IMR-90 (cell line): Measurements from ENCODE around the gene PIP5K1B. TPM values are rescaled to one million over a fixed set of nuclear protein-coding genes. Genes with fewer than 3 reads are reported as not detected.

Source experiments
- ATAC-seq: fragments of 200-7000 bp; cut with Tn5 transposase; 2 replicates; pipeline ENCODE4 v1.9.1; 2020; ENCODE audit warnings: low read depth, mild to moderate bottlenecking, moderate library complexity
- BruUV-seq: library from RNA; stranded (reverse); fragments of 400-500 nt; replicated peaks from 2 replicates; lab custom pipeline; 2021; lab: Mats Ljungman, UMichigan
- CTCF ChIA-PET: fragments of 300-600 bp; formaldehyde crosslinking; extraction: SDS; loops from one replicate; lab custom pipeline; 2021; ENCODE audit warnings: antibody characterized with exemption; lab: Yijun Ruan, JAX
- POLR2A ChIA-PET: fragments of 300-600 bp; sonication (Branson Sonifier 250); formaldehyde crosslinking; loops from one replicate; lab custom pipeline; 2022; ENCODE audit warnings: antibody characterized with exemption; ENCODE audit not compliant: unreplicated experiment; lab: Charles Lee
- DNase-seq: peaks from one replicate; pipeline ENCODE4 v3.0.0; 2013
- H2AFZ ChIP-seq: replicated peaks from 2 replicates; pipeline ENCODE3; 2013; ENCODE audit warnings: low read length, mild to moderate bottlenecking; ENCODE audit not compliant: poor library complexity
- H2AK5ac ChIP-seq: 2 replicates; pipeline ENCODE4 v1.6.1; 2013; ENCODE audit warnings: low read depth, low read length, inconsistent platforms
- H2AK9ac ChIP-seq: replicated peaks from 2 replicates; pipeline ENCODE3; 2013; ENCODE audit warnings: mild to moderate bottlenecking, low read depth, low read length, moderate library complexity; ENCODE audit not compliant: poor library complexity
- H2BK120ac ChIP-seq: 2 replicates; pipeline ENCODE4 v1.6.1; 2013; ENCODE audit warnings: low read depth, low read length, inconsistent platforms
- H2BK15ac ChIP-seq: 3 replicates; pipeline ENCODE4 v1.6.1; 2013; ENCODE audit warnings: low read depth, low read length, inconsistent platforms
- H2BK20ac ChIP-seq: 2 replicates; pipeline ENCODE4 v1.6.1; 2013; ENCODE audit warnings: low read depth, mild to moderate bottlenecking, inconsistent platforms, low read length, moderate library complexity
- H2BK5ac ChIP-seq: 2 replicates; pipeline ENCODE4 v1.6.1; 2013; ENCODE audit warnings: mild to moderate bottlenecking, low read depth, low read length, inconsistent platforms; ENCODE audit not compliant: poor library complexity, severe bottlenecking
- H3K14ac ChIP-seq: replicated peaks from 2 replicates; pipeline ENCODE4 v1.6.1; 2013; ENCODE audit warnings: low read depth, low read length, inconsistent platforms
- H3K18ac ChIP-seq: 2 replicates; pipeline ENCODE4 v1.6.1; 2013; ENCODE audit warnings: low read depth, low read length, control low read depth
- H3K23ac ChIP-seq: 2 replicates; pipeline ENCODE4 v1.6.1; 2013; ENCODE audit warnings: low read depth, low read length, inconsistent platforms
- H3K27ac ChIP-seq: 2 replicates; pipeline ENCODE4 v1.5.1; 2013; ENCODE audit warnings: mild to moderate bottlenecking, control low read depth, low read length; ENCODE audit not compliant: insufficient read depth
- H3K27me3 ChIP-seq: 2 replicates; pipeline ENCODE4 v1.6.1; 2013; ENCODE audit warnings: low read length; ENCODE audit not compliant: control insufficient read depth, insufficient read depth
- H3K36me3 ChIP-seq: 2 replicates; pipeline ENCODE4 v1.6.1; 2013; ENCODE audit warnings: low read length, mixed read lengths; ENCODE audit not compliant: control insufficient read depth, insufficient read depth
- H3K4ac ChIP-seq: 2 replicates; pipeline ENCODE4 v1.6.1; 2013; ENCODE audit warnings: low read depth, low read length, inconsistent platforms
- H3K4me1 ChIP-seq: 2 replicates; pipeline ENCODE4 v1.6.1; 2013; ENCODE audit warnings: low read length, mixed read lengths; ENCODE audit not compliant: control insufficient read depth, insufficient read depth
- H3K4me2 ChIP-seq: 2 replicates; pipeline ENCODE4 v1.6.1; 2013; ENCODE audit warnings: low read depth, mild to moderate bottlenecking, control low read depth, low read length, moderate library complexity
- H3K4me3 ChIP-seq: 2 replicates; pipeline ENCODE4 v1.5.1; 2013; ENCODE audit warnings: low read depth, mild to moderate bottlenecking, control low read depth, low read length, moderate library complexity; ENCODE audit not compliant: insufficient read depth
- H3K56ac ChIP-seq: 2 replicates; pipeline ENCODE4 v1.6.1; 2013; ENCODE audit warnings: low read length, inconsistent platforms; ENCODE audit not compliant: insufficient read depth; ENCODE audit errors: extremely low read depth
- H3K79me1 ChIP-seq, 2 experiments: 2 replicates each; pipeline ENCODE4 v1.6.1; 2013; ENCODE audit warnings: low read length in 2 of 2, inconsistent platforms in 1 of 2, low read depth in 1 of 2
- H3K9ac ChIP-seq: 2 replicates; pipeline ENCODE4 v1.6.1; 2013; ENCODE audit warnings: low read depth, low read length, control low read depth
- H3K9me1 ChIP-seq: 2 replicates; pipeline ENCODE4 v1.6.1; 2013; ENCODE audit warnings: low read length, inconsistent platforms; ENCODE audit not compliant: insufficient read depth
- H3K9me3 ChIP-seq: 2 replicates; pipeline ENCODE4 v1.6.1; 2013; ENCODE audit warnings: low read length; ENCODE audit not compliant: control insufficient read depth, insufficient read depth
- H4K20me1 ChIP-seq: 2 replicates; pipeline ENCODE4 v1.6.1; 2013; ENCODE audit warnings: low read length, inconsistent platforms; ENCODE audit not compliant: insufficient read depth
- H4K5ac ChIP-seq: 2 replicates; pipeline ENCODE4 v1.6.1; 2013; ENCODE audit warnings: mild to moderate bottlenecking, low read depth, low read length, control low read depth
- H4K8ac ChIP-seq, 2 experiments: 2 replicates each; pipeline ENCODE4 v1.6.1; 2013; ENCODE audit warnings: low read depth in 2 of 2, low read length in 2 of 2, control low read depth in 1 of 2, inconsistent platforms in 1 of 2
- H4K91ac ChIP-seq: 2 replicates; pipeline ENCODE4 v1.6.1; 2013; ENCODE audit warnings: low read depth, low read length, inconsistent platforms; ENCODE audit not compliant: insufficient read depth
- CTCF ChIP-seq: conservative IDR thresholded peaks from 2 replicates; pipeline ENCODE4 v1.5.1; 2012; ENCODE audit warnings: mild to moderate bottlenecking, low read depth, low read length, improper control_type of control experiment
- ELK1 ChIP-seq: fragments of 150-350 bp; IDR thresholded peaks from 2 replicates; pipeline ENCODE4 v1.6.1; 2016; ENCODE audit warnings: low read depth, mild to moderate bottlenecking, low read length, moderate library complexity, borderline replicate concordance
- MAFK ChIP-seq: IDR thresholded peaks from 2 replicates; pipeline ENCODE4 v1.6.1; 2012; ENCODE audit warnings: low read depth, low read length, improper control_type of control experiment
- WGBS, 2 experiments: methylation state at CpG; one replicate each; pipeline versions ENCODE4 v1.1.5 to v1.1.7; 2013; ENCODE audit warnings: missing lambda C conversion rate in 2 of 2; ENCODE audit not compliant: insufficient read length in 1 of 2; ENCODE audit errors: extremely low coverage in 2 of 2; 5-methylcytosine and 5-hydroxymethylcytosine counted together
- dilution Hi-C: fragments of 300-500 bp; cut with HindIII; formaldehyde crosslinking; loops from one replicate; pipeline ENCODE4 v1.14.3; 2018; ENCODE audit warnings: low sequenced_read_pairs; ENCODE audit not compliant: unreplicated experiment
- in situ Hi-C: fragments of 300-500 bp; cut with MboI; formaldehyde crosslinking; loops from 3 replicates; pipeline ENCODE4 v1.14.3; 2019; ENCODE audit warnings: low sequenced_read_pairs, inconsistent platforms, mixed read lengths
- intact Hi-C: fragments of 100-400 bp; cut with micrococcal nuclease; formaldehyde crosslinking; loops from 2 replicates; pipeline ENCODE4 v1.10.0; 2022
- polyA plus RNA-seq, 3 experiments: library from polyadenylated mRNA; depleted of rRNA; stranded (reverse); fragments of >200 nt; gene quantifications; 2 replicates each; pipeline ENCODE4 v1.2.3, GENCODE V29; 2012; ENCODE audit warnings: low replicate concordance in 1 of 3
- total RNA-seq: library from RNA; depleted of rRNA; stranded (reverse); fragments of >200 nt; gene quantifications from 2 replicates; pipeline ENCODE4 v1.2.3, GENCODE V29; 2012

Gene PIP5K1B
- total and polyA plus RNA-seq, 2 of the 4 experiments (the other 2 are of a cell fraction) = not detected

GRCh38 chr9:69009708-69010107, 304.7 kb downstream of the PIP5K1B start:
- Histone ChIP-seq H3K56ac (no peak overlapping the region), H3K4me3 (no peak overlapping the region), H3K4me1 (no peaks in the 10 kb centered on the region), H3K36me3 (no peaks in the 10 kb centered on the region), H3K4ac (no peak overlapping the region), H3K27ac (no peak overlapping the region), H3K18ac (no peak overlapping the region), H2BK120ac (no peak overlapping the region), H3K9ac (no peak overlapping the region), H2AK5ac (no peak overlapping the region), H3K23ac (no peak overlapping the region), H4K20me1 (no peaks in the 10 kb centered on the region), H4K91ac (no peak overlapping the region), H2BK20ac (no peak overlapping the region), H3K14ac (no peak overlapping the region), H3K27me3 (peaks cover 7% of the 10 kb centered on the region; the same call in 1 of the 2 replicates), H3K9me3 (no peaks in the 10 kb centered on the region), H2AFZ (no peak overlapping the region), H4K8ac (no peak overlapping the region), H4K5ac (no peak overlapping the region), H2BK5ac (no peak overlapping the region), H3K4me2 (no peak overlapping the region), H3K79me1 (no peaks in the 10 kb centered on the region), H2AK9ac (no peak overlapping the region), H3K9me1 (no peaks in the 10 kb centered on the region), H2BK15ac (no peak overlapping the region)
- ATAC-seq (no peak), DNase-seq (no peak)
- WGBS, 2 experiments = 33% methylated on average over 1 of the region's 1 CpG; no CpG with 5 or more reads in 1 of the 2 experiments
- dilution Hi-C loops = no loop called here
- intact Hi-C loops = no loop called here
- no TSS peak for BruUV-seq
- ChIA-PET CTCF (no interaction called here), POLR2A (no interaction called here)
- in situ Hi-C loops = loop anchor here (10.0 kb wide), 1 partner anchor 425 kb away; no protein-coding TSS in a partner anchor
- TF ChIP-seq CTCF (no peak), ELK1 (no peak), MAFK (no peak)
